NCI-H128 (cell line): Measurements from ENCODE around the gene TBATA.

Source experiments
- DNase-seq: peaks from one replicate; lab custom pipeline; 2025; ENCODE audit not compliant: unreplicated experiment; lab: John Stamatoyannopoulos, UW

Gene TBATA, protein sequence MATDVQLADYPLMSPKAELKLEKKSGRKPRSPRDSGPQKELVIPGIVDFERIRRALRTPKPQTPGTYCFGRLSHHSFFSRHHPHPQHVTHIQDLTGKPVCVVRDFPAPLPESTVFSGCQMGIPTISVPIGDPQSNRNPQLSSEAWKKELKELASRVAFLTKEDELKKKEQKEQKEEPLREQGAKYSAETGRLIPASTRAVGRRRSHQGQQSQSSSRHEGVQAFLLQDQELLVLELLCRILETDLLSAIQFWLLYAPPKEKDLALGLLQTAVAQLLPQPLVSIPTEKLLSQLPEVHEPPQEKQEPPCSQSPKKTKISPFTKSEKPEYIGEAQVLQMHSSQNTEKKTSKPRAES

DNA sequence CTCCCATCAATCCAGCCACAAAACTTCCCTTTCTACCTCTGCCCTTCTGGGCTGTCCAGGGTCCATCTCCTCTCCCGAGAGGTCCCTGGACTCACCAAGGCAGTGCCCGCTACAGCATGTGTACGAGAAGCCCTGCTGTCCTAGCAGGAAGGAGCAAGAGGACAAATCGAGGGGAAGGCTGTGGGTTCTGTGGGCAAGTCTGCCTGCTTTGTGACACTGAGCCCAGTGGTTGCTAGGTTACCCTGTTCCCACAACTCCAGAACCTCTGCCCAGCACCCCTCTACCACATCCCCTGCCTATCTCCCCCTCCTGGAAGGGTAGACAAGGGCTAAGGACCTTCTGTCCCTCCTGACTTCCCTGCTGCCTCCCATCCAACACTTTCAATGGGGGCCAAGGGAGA lies at the start of gene TBATA:
Gene TBATA (minus strand): TSS at position 188 of the 400 bp plus-strand sequence. CDS start 1,998 bp downstream, outside the sequence.
- no peak for DNase-seq

- DNase-seq = no peak
Measured at GRCh38 chr10:70834441-70835151, 49.4 kb upstream of the TBATA start.

DNA sequence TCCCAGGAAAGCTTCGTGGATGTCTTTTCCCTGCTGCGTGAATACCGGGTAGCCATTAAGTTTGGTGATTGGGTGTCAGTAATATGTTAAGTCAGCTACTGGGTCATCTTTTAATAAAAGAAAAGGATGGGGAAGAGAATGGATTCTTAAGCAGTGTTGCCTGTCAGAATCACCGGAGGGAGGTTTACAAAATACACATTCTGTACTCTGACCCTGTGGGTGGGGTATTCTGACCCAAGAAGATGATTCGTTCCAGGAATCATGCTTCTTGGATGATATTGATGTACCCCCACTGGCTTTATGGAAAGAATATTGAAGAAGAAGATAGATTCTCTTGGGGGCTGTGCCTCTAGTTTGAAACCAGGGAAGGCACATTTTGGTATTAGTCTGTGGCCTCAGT lies 48.8 kb upstream of the TBATA start:
- DNase-seq = no peak

- no peak for DNase-seq
Measured at GRCh38 chr10:70833601-70834000, 48.4 kb upstream of the TBATA start.

DNA sequence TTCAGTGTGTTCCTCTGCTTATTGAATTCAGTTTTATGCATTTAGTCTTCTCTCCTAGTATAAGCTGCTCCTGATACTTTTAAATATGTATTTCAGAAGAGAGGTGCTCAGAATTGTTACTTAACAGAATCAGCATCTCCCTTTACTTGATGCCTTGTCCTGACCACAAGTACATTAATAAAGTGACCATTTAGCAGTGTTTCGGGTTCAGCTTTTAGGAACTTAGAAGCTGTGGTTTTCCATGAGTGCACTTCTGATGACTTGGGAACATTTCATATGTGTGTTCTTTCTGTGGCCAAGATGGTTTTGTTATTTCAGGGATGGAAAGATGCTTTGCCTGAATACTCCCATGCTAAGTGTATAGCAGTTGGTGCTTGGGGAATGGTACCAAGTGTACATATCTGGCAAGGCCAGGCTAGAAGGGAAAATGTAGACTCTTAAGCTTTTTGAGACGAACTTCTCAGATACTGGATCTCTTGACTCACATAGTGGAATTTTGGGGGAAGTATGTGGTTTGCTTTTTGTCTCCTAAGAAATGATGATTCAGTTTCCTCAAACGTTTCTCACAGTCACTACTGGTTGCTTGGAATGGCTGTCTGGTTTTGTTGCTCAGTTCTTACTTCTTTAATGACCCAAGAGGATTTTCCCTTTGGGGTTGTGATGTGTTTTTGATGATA lies 47.8 kb upstream of the TBATA start:
- no peak for DNase-seq

GRCh38 chr10:70832221-70832620 lies 47.0 kb upstream of the TBATA start:
- DNase-seq = no peak

DNA sequence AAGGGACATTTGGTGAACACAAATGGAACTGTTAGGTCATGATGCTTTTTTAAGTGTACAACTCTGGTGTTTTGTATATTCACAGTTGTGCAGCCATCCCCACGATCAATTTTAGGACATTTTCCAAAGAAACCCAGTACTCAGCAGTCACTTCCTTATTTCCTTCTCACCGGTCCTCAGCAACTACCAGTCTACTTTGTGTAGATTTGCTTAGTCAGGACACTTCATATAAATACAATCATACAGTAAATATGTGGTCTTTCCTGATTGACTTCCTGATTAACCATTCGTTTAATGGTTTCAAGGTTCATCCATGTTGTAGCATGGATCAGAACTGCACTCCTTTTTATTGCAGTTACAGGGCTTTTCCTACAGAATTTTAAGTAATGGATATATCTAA lies 45.0 kb upstream of the TBATA start:
- DNase-seq = no peak

GRCh38 chr10:70829543-70829942 lies 44.4 kb upstream of the TBATA start:
- no peak for DNase-seq

- no peak for DNase-seq
Measured at GRCh38 chr10:70828923-70829322, 43.7 kb upstream of the TBATA start.

- no peak for DNase-seq
Measured at GRCh38 chr10:70827086-70827757, 42.0 kb upstream of the TBATA start.

DNA sequence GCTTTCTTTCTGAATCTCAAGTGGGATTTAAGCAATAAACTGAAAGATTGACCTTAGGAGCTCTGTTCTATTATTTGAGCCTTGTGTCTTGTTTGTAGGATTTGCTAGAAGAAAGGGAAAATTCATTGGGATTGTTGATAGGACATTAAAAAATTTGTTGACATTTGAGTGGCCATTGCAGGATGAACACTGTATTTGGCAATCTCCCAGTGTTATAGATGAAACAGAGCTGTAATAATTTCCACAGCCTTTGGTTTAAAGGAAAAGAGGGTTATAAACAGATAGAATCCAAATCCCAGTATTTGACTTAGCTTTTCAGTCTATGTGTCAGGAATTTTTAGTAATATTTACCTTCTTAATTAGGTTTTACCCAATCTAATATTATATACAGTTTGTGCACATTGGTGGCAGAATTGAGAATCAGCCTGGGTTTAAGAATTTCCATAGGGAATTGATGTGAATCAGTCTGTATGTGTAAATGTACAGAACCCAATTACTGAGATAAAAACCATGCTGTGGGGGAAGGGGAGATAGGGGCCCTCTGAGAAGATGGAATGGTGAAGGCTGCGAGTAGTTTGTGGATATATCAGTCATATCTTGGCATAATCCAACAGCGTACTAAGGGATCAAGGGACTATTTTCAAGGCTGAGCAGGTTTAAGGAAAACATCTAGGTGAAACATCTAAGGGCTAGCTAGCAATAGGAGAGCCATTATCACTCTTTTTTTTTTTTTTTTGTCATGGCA lies 37.1 kb upstream of the TBATA start:
- no peak for DNase-seq

DNA sequence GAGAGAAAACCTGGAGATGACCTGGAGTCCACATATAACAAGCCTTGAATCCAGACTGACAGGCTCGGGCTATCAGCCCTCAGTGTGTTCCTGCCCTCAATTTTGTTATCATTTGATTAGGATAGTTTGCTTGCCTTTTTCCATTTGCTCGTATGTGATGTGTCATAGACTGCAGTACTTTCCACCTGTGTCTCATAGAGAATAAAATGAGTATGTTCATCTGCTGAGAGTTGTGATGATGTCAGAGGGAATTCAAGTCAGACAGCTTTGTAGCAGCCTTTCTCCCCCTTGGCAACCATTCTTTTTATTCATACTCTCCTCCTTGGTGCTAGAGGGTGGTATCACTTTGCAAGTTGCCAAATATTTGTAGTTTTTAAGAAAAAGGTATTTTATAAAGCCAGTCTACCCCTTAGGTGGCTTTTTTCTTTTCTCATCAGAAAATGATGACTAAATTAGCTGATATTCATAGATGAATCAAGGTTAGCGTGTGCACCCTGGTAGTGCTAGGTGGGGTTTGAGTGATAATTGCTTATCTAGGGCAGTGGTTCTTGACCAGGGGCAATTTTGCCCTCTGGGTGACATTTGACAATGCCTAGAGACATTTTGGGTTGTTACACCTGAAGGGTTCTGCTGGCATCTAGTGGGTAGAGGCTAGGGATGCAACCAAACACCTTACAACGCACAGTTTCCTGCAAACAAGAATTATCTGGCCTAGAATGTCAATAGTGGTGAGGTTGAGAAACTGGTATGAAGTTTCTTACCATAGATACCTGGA lies 36.0 kb upstream of the TBATA start:
- no peak for DNase-seq

GRCh38 chr10:70816220-70816894 lies 31.2 kb upstream of the TBATA start:
- no peak for DNase-seq

GRCh38 chr10:70815504-70816219 lies 30.5 kb upstream of the TBATA start, which contains the start of gene SGPL1:
Gene SGPL1 (plus strand): TSS chr10:70815948. CDS start chr10:70816854, 906 bp downstream.
- peak; percentile 48 for DNase-seq

DNA sequence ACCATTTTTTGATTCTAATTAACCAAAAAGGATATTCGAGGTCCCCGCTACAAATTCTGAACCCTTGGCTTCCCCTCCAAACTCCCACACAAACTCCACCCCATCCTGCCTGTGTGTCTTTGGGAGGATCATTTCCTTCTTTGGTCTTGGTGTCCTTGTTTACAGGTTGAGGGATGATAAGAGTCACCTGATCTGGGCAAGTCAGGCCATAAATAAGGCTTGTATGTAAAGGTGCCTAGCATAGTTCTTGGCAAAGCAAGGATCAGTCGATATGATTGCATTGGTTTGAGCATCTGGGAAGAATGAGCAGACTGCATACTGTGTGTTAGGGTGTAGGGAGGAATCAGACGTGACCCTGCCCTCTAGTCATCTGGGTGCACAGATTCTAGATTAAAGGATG lies 28.9 kb upstream of the TBATA start:
- no peak for DNase-seq

DNA sequence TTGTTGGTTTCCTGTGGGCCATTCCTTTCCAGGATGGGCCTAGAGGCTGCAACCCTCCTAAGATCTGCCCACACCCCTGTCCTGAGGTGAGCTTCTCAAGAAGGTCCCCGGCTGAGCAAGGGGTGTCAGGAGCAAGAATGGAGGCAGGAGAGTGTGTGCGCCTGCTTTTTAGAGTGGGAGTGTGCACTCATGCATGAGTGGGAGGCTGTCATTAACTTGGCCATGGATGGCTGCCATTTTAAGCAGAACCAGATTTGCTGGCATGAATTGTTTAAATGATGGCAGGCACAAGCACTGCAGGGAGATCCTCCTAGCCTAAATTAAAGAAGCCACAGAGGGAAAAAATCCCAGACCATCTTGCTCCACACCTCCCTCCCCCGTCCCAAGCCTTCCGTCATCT lies 27.6 kb upstream of the TBATA start:
- DNase-seq = no peak

DNA sequence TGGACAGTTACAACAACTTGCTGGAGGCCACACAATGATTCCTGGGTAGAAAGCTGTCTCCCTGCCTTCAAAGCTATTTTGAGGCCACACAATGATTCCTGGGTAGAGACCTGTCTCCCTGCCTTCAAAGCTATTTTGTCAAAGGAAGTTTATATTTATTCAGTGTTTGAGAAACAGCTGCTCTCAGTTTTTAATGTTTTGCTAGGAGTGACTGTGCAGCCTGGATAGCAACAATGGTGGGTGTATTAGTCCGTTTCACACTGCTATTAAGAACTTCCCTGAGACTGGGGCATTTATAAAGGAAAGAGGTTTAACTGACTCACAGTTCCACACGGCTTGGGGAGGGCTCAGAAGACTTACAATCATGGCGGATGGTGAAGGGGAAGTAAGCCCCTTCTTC lies 26.7 kb upstream of the TBATA start:
- no peak for DNase-seq

- no peak for DNase-seq
Measured at GRCh38 chr10:70810967-70811366, 25.8 kb upstream of the TBATA start.

DNA sequence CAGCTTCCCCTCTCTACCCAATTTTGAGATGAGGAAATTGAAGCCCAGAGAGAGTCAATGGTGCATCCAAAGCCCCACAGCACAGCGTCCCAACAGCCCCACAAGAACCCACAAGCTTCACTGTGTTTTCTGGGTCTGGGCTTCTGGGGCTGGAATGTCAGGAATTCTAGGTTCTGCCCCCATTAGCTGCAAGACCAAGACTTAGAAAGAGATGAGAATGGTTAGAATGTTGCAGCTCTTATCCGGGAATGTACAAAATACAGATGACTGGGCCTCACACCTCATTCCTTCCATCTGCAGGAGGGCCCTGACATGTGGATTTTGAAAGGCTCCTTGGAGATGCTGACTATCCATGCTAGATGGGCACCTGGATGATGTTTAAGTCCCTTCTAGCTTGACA lies 24.5 kb upstream of the TBATA start:
- DNase-seq = no peak
